Fibroblast of skin of left biceps (primary cell): ENCODE measurements around the gene PXMP2.

Experiments used
- DNase-seq, 2 experiments: peaks; one replicate each; pipeline ENCODE4 v3.0.0-alpha.2; 2013; ENCODE audit warnings: low read depth in 2 of 2

PXMP2 gene

GRCh38 chr12:132723015-132723763 lies 35.8 kb downstream of the PXMP2 start:
- no peak for DNase-seq

- no peak for DNase-seq
Observed at GRCh38 chr12:132723764-132724140, 36.4 kb downstream of the PXMP2 start.

DNA sequence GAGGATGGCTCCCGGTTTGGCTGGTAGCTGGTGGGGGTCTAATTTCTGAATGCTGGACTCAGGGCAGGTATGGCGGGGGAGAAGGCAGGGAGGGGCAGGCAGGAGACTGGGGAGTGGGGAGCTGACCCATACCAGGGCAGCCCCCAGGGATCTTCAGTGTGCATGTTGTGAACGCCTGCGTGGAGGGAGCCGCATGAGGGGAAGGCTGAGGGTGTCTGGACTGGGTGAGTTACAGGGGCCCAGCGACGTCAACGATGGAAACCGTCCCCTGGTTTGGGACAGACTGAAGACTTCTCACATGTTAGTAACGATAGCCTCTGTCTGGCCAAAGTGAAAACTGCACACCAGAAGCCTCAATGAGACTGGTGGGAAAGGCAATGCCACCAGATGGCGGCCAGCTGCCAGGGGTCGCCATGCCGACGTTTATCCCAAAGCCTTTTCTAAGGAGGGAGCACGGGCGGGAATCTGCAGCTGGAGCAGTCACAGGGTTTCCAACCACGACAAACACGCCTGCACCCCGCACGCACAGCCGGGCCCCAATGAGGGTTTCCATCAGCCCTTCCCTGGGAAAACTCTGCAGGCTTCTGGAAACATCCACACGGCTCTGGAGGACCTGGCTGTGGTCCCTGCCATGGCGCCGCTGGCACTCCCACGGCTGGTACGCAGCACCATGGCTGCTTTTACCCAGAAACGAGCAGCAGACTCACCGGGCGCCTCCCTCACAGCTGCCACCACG lies 37.3 kb downstream of the PXMP2 start:
- DNase-seq, result no peak

DNA sequence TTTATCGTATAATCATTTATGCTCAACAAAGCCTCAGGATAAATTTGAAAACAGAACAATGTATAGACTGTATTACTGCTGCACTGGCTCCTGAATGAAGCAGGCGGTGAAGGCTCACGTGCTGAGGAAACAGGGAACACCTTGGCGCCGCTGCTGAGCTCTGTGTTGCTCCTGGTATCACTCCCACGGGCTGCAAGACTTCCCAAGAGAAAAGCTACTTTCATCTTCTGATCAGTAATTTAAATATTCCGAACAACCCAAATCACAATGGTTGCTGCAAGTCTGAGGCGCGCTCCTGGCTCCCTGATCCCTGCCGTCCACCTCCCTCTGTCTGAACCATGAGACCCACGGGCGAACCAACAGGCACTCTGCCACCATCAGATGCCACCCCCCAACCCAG lies 39.0 kb downstream of the PXMP2 start:
- DNase-seq, result no peak

- no peak for DNase-seq
Observed at GRCh38 chr12:132727091-132727794, 39.9 kb downstream of the PXMP2 start.

DNA sequence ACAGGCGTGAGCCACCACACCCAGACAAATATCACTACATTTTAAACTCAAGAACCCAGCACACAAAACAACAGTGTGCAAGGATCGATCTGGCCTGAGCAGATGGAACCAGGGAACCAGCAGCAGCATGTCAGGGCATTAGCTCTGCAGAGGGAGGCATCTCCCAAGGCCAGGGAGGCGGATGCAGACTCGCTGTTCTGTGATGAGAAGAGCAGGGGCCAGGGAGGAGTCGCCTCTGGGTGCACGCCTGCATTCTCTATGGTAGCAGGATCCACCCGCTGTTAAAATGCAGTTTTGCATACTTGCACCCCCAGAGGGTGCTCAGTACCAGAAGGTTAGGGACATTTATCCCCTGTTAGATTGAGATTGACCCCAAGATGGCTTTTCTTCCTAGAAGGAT lies 41.1 kb downstream of the PXMP2 start:
- DNase-seq, result no peak

DNA sequence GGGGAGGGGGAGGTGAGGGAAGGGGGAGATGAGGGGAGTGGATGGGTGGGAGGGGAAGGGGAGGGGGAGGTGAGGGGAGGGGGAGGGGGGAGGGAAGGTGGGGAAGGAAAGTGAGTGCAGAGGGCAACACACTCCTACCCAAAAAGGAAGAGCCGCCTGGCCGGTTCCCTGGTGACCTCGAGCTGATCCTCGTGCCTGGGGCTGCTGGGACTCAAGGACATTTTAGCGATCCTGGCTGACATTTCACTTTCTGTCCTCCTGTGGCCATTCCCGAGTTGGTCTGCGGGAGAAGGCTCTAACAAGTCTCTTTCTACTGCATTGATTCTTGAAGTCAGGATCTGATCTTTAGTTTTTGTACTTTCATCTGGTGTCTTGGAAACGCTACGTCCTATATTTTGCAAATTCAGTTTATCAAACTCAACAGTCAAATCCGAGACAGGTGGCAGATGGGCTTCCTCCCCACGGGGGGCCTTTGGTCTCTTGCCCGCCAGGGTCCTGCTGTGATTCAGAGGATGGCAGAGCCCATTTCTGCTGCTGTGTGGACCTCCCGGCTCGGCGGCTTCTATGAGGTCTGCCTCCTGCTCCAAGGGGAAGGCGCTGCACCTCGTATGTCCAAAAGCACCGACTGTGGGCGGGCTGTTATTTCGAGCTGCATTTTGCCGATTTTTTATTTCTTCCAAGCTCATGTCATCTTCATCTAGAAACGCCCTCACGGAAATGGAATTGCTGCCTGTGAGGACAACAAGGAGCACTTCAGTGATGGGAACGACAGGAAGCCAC lies 42.3 kb downstream of the PXMP2 start:
- no peak for DNase-seq

GRCh38 chr12:132730353-132730752 lies 43.0 kb downstream of the PXMP2 start:
- DNase-seq, result no peak

DNA sequence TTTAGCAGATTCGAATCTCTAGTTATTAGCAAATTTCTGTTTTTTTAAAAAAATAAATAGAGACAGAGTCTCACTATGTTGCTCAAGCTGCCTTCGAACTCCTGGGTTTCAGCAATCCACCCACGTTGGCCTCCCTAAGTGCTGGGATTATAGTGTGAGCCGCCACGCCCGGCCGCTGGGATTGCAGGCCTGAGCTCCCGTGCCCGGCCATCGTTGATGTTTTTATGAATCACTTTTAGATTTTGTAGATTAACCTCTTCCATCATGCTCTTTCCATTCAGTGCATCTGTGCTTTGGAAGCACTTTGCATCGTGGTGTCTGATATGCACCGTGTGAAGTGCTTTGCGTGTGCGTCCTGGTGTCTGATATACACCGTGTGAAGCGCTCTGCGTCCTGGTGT lies 44.2 kb downstream of the PXMP2 start:
- no peak for DNase-seq

DNA sequence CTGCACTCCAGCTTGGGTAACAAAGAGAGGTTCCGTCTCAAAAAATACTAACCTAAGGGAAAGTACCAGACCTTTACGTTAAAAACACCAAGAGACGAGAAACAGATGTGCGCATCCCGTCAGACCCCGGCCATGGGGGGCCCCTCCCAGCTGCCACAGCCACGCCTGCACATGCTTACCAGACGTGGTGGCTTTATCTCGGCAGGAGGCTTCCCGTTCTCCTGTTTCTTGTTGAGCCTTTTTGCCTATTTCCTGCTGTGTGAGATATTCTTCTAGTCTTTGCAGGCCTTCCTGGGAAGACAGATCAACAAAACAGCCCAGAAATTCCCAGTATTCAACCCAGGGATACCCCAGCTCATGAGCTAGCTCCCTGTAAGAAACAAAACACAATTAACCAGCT lies 46.8 kb downstream of the PXMP2 start:
- peak; percentile 48 to 56 for DNase-seq

- DNase-seq, result no peak
Observed at GRCh38 chr12:132735496-132735895, 48.1 kb downstream of the PXMP2 start.

DNA sequence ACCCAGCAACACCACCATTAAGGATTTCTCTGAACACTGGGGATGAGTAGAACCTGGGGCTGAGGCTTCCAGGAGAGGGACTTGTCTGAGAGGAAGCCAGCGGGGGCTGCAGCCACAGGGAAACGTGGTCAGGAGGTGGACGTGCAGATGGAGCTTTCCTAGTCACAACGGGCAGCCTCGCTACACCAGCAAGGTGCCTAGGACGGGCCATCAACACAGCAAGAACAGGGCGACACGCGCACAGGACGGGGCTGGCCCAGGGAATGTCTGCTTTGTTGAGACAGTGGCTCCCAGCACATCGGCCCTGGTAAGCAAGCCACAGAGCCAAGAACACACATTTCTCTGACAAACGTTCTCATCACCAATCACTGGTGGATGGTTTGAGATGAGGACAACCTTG lies 49.0 kb downstream of the PXMP2 start:
- no peak for DNase-seq

DNA sequence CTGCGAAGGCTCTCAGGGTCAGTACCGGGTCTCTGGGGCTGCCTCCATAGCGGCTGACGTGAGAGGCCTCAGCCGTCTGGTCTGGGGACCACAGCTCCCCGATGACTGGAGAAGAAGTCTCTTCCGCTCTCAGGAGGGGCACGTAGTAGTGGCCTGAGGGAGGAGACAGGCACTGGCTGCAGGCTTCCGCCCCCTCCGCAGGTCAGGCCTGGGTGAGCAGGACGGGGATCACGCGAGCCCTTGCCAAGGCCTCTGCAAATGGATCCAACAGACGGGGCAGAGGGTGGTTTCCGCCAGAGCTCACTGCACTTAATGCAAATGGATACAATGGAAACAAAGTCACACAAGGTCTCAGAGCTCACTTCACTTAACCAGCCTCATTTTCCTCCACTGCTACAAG lies 49.5 kb downstream of the PXMP2 start:
- DNase-seq, result no peak

- no peak for DNase-seq
Observed at GRCh38 chr12:132739600-132740312, 52.4 kb downstream of the PXMP2 start.

DNA sequence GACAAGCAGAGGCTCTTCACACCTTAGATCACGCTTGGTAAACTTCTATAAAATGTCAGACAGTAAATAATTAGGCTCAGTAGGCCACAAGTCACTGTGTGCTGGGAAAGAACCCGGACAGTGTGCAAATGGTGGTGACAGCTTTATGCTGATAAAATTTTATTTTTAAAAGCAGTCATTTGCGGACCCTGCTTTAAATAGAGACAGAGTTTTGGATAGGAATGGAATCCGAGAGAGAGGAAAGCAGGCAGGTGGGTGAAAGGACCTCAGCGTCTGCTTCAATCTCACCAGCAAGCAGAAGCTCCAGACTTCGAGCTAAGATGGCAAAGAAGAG lies 52.9 kb downstream of the PXMP2 start:
- no peak for DNase-seq

GRCh38 chr12:132740652-132741051 lies 53.3 kb downstream of the PXMP2 start:
- DNase-seq, result no peak

- DNase-seq, result no peak
Observed at GRCh38 chr12:132741620-132742019, 54.2 kb downstream of the PXMP2 start.

GRCh38 chr12:132743831-132744230 lies 56.4 kb downstream of the PXMP2 start:
- DNase-seq, result no peak

- no peak for DNase-seq
Observed at GRCh38 chr12:132746613-132747012, 59.2 kb downstream of the PXMP2 start.

DNA sequence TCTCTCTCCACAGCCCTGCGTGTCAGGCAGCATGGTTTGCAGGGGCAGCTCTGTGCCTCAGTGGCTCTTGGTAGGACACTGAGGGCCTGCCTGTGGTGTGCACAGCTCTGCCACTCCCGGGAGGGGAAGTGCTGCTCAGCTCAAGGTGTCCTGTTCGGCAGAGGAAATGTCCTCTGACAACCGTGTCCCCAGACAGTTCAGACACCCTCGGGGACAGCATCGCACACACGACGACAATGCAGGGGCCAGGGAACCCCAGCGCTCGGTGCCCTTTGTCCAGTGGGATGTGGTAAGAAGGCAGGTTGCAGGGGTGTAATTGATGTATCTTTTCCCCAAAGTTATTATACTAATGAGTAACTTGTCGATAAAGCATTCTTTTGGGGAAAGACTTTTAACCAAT lies 60.0 kb downstream of the PXMP2 start:
- DNase-seq, result no peak

- DNase-seq, result no peak
Observed at GRCh38 chr12:132747896-132748295, 60.5 kb downstream of the PXMP2 start.

GRCh38 chr12:132748319-132748718 lies 60.9 kb downstream of the PXMP2 start:
- DNase-seq, result no peak
